H1 (cell line): Measurements from ENCODE around the gene TECPR2. TPM values are rescaled to one million over a fixed set of nuclear protein-coding genes. Genes with fewer than 3 reads are reported as not detected.

ENCODE experiments used
- CTCF ChIA-PET: fragments of 300-600 bp; sonication (Branson Sonifier 250); formaldehyde crosslinking; loops from one replicate; lab custom pipeline; 2021; ENCODE audit not compliant: partially characterized antibody; lab: Charles Lee
- POLR2A ChIA-PET: fragments of 300-600 bp; sonication (Branson Sonifier 250); formaldehyde crosslinking; loops from one replicate; lab custom pipeline; 2021; ENCODE audit warnings: inconsistent platforms; ENCODE audit not compliant: partially characterized antibody; lab: Charles Lee
- DNase-seq, 2 experiments: peaks; one replicate each; pipeline versions ENCODE4 v3.0.0 to v3.0.0-alpha.2; 2010 to 2022; ENCODE audit warnings: low spot score in 2 of 2, low read depth in 1 of 2, mixed read lengths in 1 of 2
- FAIRE-seq: peaks from 2 replicates; lab custom pipeline; 2011; peaks lifted over from hg19 to GRCh38; lab: Jason Lieb, UNC
- H2AFZ ChIP-seq: 2 replicates; pipeline ENCODE4 v1.8.1; 2012; ENCODE audit warnings: low read length, inconsistent platforms
- H2AK5ac ChIP-seq: 2 replicates; pipeline ENCODE4 v1.6.1; 2013; ENCODE audit warnings: low read depth, low read length
- H2BK120ac ChIP-seq: replicated peaks from 2 replicates; pipeline ENCODE3; 2013; ENCODE audit warnings: low read depth, low read length, inconsistent platforms
- H2BK12ac ChIP-seq: 2 replicates; pipeline ENCODE4 v1.6.1; 2013; ENCODE audit warnings: low read depth, low read length
- H2BK15ac ChIP-seq: 2 replicates; pipeline ENCODE4 v1.6.1; 2013; ENCODE audit warnings: low read length
- H2BK20ac ChIP-seq: 2 replicates; pipeline ENCODE4 v1.6.1; 2013; ENCODE audit warnings: low read length
- H2BK5ac ChIP-seq: 2 replicates; pipeline ENCODE4 v1.6.1; 2013; ENCODE audit warnings: low read depth, low read length
- H3K14ac ChIP-seq: 2 replicates; pipeline ENCODE4 v1.6.1; 2013; ENCODE audit warnings: inconsistent platforms; ENCODE audit not compliant: insufficient read length
- H3K18ac ChIP-seq: 2 replicates; pipeline ENCODE4 v1.6.1; 2013; ENCODE audit warnings: low read length; ENCODE audit errors: extremely low read depth
- H3K23ac ChIP-seq: 2 replicates; pipeline ENCODE4 v1.6.1; 2013; ENCODE audit warnings: inconsistent platforms; ENCODE audit not compliant: insufficient read length
- H3K23me2 ChIP-seq: 2 replicates; pipeline ENCODE4 v1.6.1; 2013; ENCODE audit warnings: low read depth, low read length
- H3K27ac ChIP-seq: 2 replicates; pipeline ENCODE4 v1.6.1; 2011; ENCODE audit warnings: low read depth, low read length, inconsistent platforms
- H3K27me3 ChIP-seq, 4 experiments: replicated peaks in 1 of 4; 1 replicate in 1 of 4; 2 replicates in 3 of 4; pipeline versions ENCODE4 v1.6.1 to v1.8.1; 2011 to 2013; ENCODE audit warnings: low read length in 3 of 4, mild to moderate bottlenecking in 3 of 4, inconsistent platforms in 2 of 4, mixed read lengths in 2 of 4, moderate library complexity in 1 of 4; ENCODE audit not compliant: control insufficient read depth in 3 of 4, insufficient read depth in 3 of 4; ENCODE audit errors: extremely low read depth in 1 of 4
- H3K36me3 ChIP-seq, 4 experiments: 2 replicates each; pipeline versions ENCODE4 v1.6.1 to v1.8.1; 2011 to 2013; ENCODE audit warnings: mild to moderate bottlenecking in 4 of 4, low read length in 3 of 4, moderate library complexity in 2 of 4, control low read depth in 1 of 4, inconsistent platforms in 1 of 4; ENCODE audit not compliant: insufficient read depth in 4 of 4, control insufficient read depth in 2 of 4
- H3K4ac ChIP-seq: replicated peaks from 2 replicates; pipeline ENCODE3; 2013; ENCODE audit warnings: low read length, low read depth, mixed read lengths, inconsistent platforms; ENCODE audit not compliant: insufficient read length
- H3K4me1 ChIP-seq, 4 experiments: replicated peaks in 1 of 4; 1 replicate in 1 of 4; 2 replicates in 3 of 4; pipeline versions ENCODE4 v1.6.1 to v1.8.1; 2011 to 2013; ENCODE audit warnings: low read length in 3 of 4, inconsistent platforms in 2 of 4, mixed read lengths in 1 of 4; ENCODE audit not compliant: insufficient read depth in 4 of 4, control insufficient read depth in 3 of 4
- H3K4me2 ChIP-seq, 2 experiments: 2 replicates each; pipeline versions ENCODE4 v1.6.1 to v1.8.1; 2011 to 2013; ENCODE audit warnings: low read depth in 2 of 2, low read length in 2 of 2, control low read depth in 1 of 2, inconsistent platforms in 1 of 2, mild to moderate bottlenecking in 1 of 2; ENCODE audit not compliant: insufficient read depth in 1 of 2
- H3K4me3 ChIP-seq, 4 experiments: fragments of 200-600, 300-600 bp in 1 of 4; sonication (generic), shearing (Covaris generic), sonication (Bioruptor Twin) in 1 of 4; 2 replicates each; pipeline versions ENCODE4 v1.5.1 to v1.8.1; 2011 to 2016; ENCODE audit warnings: low read length in 4 of 4, low read depth in 3 of 4, control low read depth in 2 of 4, inconsistent platforms in 2 of 4, mild to moderate bottlenecking in 2 of 4, mixed read lengths in 1 of 4, moderate library complexity in 1 of 4; ENCODE audit not compliant: insufficient read depth in 2 of 4; ENCODE audit errors: extremely low read depth in 1 of 4
- H3K56ac ChIP-seq: replicated peaks from 2 replicates; pipeline ENCODE3; 2013; ENCODE audit warnings: low read depth, mild to moderate bottlenecking, mixed read lengths, low read length, inconsistent platforms; ENCODE audit not compliant: insufficient read length
- H3K79me1 ChIP-seq: 2 replicates; pipeline ENCODE4 v1.6.1; 2013; ENCODE audit warnings: low read depth, low read length, control low read depth
- H3K79me2 ChIP-seq, 2 experiments: 2 replicates each; pipeline versions ENCODE4 v1.6.1 to v1.8.1; 2012 to 2013; ENCODE audit warnings: low read length in 2 of 2, mild to moderate bottlenecking in 2 of 2, inconsistent platforms in 1 of 2; ENCODE audit not compliant: insufficient read depth in 2 of 2, control insufficient read depth in 1 of 2
- H3K9ac ChIP-seq, 4 experiments: replicated peaks in 1 of 4; 1 replicate in 1 of 4; 2 replicates in 3 of 4; pipeline versions ENCODE4 v1.6.1 to v1.8.1; 2011 to 2013; ENCODE audit warnings: low read depth in 3 of 4, low read length in 3 of 4, control low read depth in 2 of 4, mild to moderate bottlenecking in 2 of 4, moderate library complexity in 2 of 4, inconsistent platforms in 1 of 4; ENCODE audit errors: extremely low read depth in 1 of 4
- H3K9me3 ChIP-seq, 2 experiments: 2 replicates each; pipeline versions ENCODE4 v1.6.1 to v1.8.1; 2012 to 2013; ENCODE audit warnings: mild to moderate bottlenecking in 2 of 2, moderate library complexity in 2 of 2, control low read depth in 1 of 2, inconsistent platforms in 1 of 2, low read depth in 1 of 2, low read length in 1 of 2, mixed read lengths in 1 of 2; ENCODE audit not compliant: insufficient read depth in 2 of 2
- H4K20me1 ChIP-seq, 2 experiments: replicated peaks in 1 of 2; 2 replicates each; pipeline versions ENCODE3 to v1.8.1; 2011 to 2013; ENCODE audit warnings: inconsistent platforms in 2 of 2, low read length in 2 of 2, mild to moderate bottlenecking in 1 of 2; ENCODE audit not compliant: insufficient read depth in 2 of 2, control insufficient read depth in 1 of 2
- H4K5ac ChIP-seq: 2 replicates; pipeline ENCODE4 v1.6.1; 2013; ENCODE audit warnings: low read length, low read depth, mixed read lengths, inconsistent platforms; ENCODE audit not compliant: insufficient read length
- H4K8ac ChIP-seq: 2 replicates; pipeline ENCODE4 v1.8.0; 2013; ENCODE audit warnings: mild to moderate bottlenecking, moderate library complexity, low read length, inconsistent platforms; ENCODE audit not compliant: insufficient read depth; ENCODE audit errors: extremely low read depth
- H4K91ac ChIP-seq: replicated peaks from 2 replicates; pipeline ENCODE3; 2013; ENCODE audit warnings: low read length, mixed read lengths, inconsistent platforms; ENCODE audit not compliant: insufficient read length
- BCL11A ChIP-seq, 2 experiments: IDR thresholded peaks; one replicate each; pipeline ENCODE4 v1.6.1; 2011; ENCODE audit warnings: low read depth in 2 of 2, low read length in 2 of 2, mild to moderate bottlenecking in 2 of 2
- CBX8 ChIP-seq: fragments of 300-800, 300-1000 bp; sonication (generic); IDR thresholded peaks from 2 replicates; pipeline ENCODE4 v1.7.1; 2016; ENCODE audit warnings: low read depth, low read length, borderline replicate concordance
- EP300 ChIP-seq, 2 experiments: IDR thresholded peaks; 1 replicate in 1 of 2; 2 replicates in 1 of 2; pipeline ENCODE4 v1.6.1; 2011 to 2012; ENCODE audit warnings: low read depth in 2 of 2, low read length in 2 of 2, mild to moderate bottlenecking in 2 of 2, borderline replicate concordance in 1 of 2, inconsistent platforms in 1 of 2, moderate library complexity in 1 of 2
- JUN ChIP-seq: IDR thresholded peaks from 2 replicates; pipeline ENCODE4 v1.6.1; 2011; ENCODE audit warnings: low read depth, mild to moderate bottlenecking, improper control_type of control experiment, low read length
- KDM1A ChIP-seq: fragments of 200-600, 300-600 bp; sonication (generic); IDR thresholded peaks from 2 replicates; pipeline ENCODE4 v1.7.1; 2016; ENCODE audit warnings: mild to moderate bottlenecking, low read length, borderline replicate concordance
- NANOG ChIP-seq: IDR thresholded peaks from 2 replicates; pipeline ENCODE4 v1.6.1; 2011; ENCODE audit warnings: low read length, low read depth, mild to moderate bottlenecking, inconsistent platforms; ENCODE audit not compliant: insufficient read depth, poor library complexity, severe bottlenecking
- SIN3A ChIP-seq, 2 experiments: IDR thresholded peaks in 1 of 2; conservative IDR thresholded peaks in 1 of 2; 2 replicates each; pipeline ENCODE4 v1.6.1; 2011 to 2012; ENCODE audit warnings: low read length in 2 of 2, improper control_type of control experiment in 1 of 2, low read depth in 1 of 2, mild to moderate bottlenecking in 1 of 2
- SIX5 ChIP-seq: IDR thresholded peaks from 2 replicates; pipeline ENCODE4 v1.6.1; 2011; ENCODE audit warnings: mild to moderate bottlenecking, low read depth, low read length
- TAF7 ChIP-seq: optimal IDR thresholded peaks from 2 replicates; pipeline ENCODE3; 2011; ENCODE audit warnings: low read depth, mild to moderate bottlenecking, inconsistent platforms, low read length, moderate library complexity, borderline replicate concordance
- WGBS, 2 experiments: shearing (Covaris generic) in 1 of 2; methylation state at CpG; one replicate each; pipeline versions ENCODE4 v1.1.6 to v1.1.7; 2013 to 2015; ENCODE audit warnings: low lambda C conversion rate in 2 of 2, mixed read lengths in 2 of 2, inconsistent platforms in 1 of 2, low coverage in 1 of 2, missing lambda C conversion rate in 1 of 2; ENCODE audit not compliant: insufficient replicate concordance in 2 of 2, insufficient coverage in 1 of 2, insufficient read length in 1 of 2; ENCODE audit errors: extremely low coverage in 1 of 2, missing lambda C conversion rate in 1 of 2; 5-methylcytosine and 5-hydroxymethylcytosine counted together
- polyA plus RNA-seq, 7 experiments: library from polyadenylated mRNA; depleted of rRNA in 3 of 7; stranded (reverse) in 5 of 7; unstranded in 2 of 7; fragments of >200 nt in 5 of 7; fragments of 200-250 nt in 2 of 7; gene quantifications; 1 replicate in 5 of 7; 2 replicates in 1 of 7; 4 replicates in 1 of 7; pipeline versions ENCODE4 v1.2.1 to v1.2.3, GENCODE V29; 2011 to 2013; ENCODE audit warnings: missing spikeins in 2 of 7, mixed read lengths in 2 of 7
- total RNA-seq: library from RNA; stranded (reverse); fragmentation: NEBNext Ultra II Directional; extraction: Animal tissue kit (Norgen Biotek cat#: 25700); gene quantifications from 2 replicates; pipeline ENCODE4 v1.2.1, GENCODE V29; 2021
- TF ChIP-seq, protein P1 (sequence below): IDR thresholded peaks from 2 replicates; pipeline ENCODE4 v1.6.1; 2011; ENCODE audit warnings: low read depth, mild to moderate bottlenecking, low read length; ENCODE audit not compliant: insufficient read depth

TECPR2 gene
- total and polyA plus RNA-seq, 2 of the 8 experiments (the other 6 are each of a cell fraction or from before 2014, with no cell fraction given), result 6.8 to 19.4 TPM

DNA sequence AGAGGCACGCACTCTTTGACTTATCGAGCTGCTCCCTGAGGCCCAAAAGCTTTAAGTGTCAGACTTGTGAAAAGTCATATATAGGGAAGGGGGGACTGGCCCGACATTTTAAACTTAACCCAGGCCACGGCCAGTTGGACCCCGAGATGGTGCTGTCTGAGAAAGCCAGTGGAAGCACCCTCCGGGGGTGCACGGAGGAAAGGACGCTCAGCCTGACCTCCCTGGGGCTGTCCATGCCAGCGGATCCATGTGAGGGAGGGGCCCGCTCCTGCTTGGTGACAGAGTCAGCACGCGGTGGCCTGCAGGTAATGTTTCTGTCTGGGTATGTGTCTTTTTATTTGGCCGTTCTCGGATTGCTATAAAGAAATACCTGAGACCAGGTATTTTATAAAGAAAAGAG is 36.2 kb upstream of the TECPR2 start:
- Histone ChIP-seq H3K18ac (no peak overlapping the region), H3K27me3 (no peaks in the 10 kb centered on the region), H3K4me1 (no peaks in the 10 kb centered on the region), H3K79me2 (no peaks in the 10 kb centered on the region), H2BK5ac (no peak overlapping the region), H3K36me3 (peaks cover 0 to 4% (median 2%) of the 10 kb centered on the region in 4 experiments; a peak in 4 of 8 replicates), H4K91ac (no peak overlapping the region), H2AK5ac (no peak overlapping the region), H2BK12ac (no peak overlapping the region), H3K4ac (no peak overlapping the region), H3K14ac (no peak overlapping the region), H4K8ac (no peak overlapping the region), H2BK20ac (no peak overlapping the region), H2BK15ac (no peak overlapping the region), H3K23ac (no peak overlapping the region), H3K79me1 (no peaks in the 10 kb centered on the region), H3K27ac (no peak overlapping the region), H2AFZ (no peak overlapping the region), H3K56ac (no peak overlapping the region), H4K20me1 (peaks cover 0 to 3% of the 10 kb centered on the region in 2 experiments), H2BK120ac (no peak overlapping the region), H3K23me2 (no peaks in the 10 kb centered on the region), H3K9me3 (no peaks in the 10 kb centered on the region), H3K4me2 (no peak overlapping the region), H3K9ac (no peak overlapping the region), H4K5ac (no peak overlapping the region), H3K4me3 (no peak overlapping the region)
- TF ChIP-seq, protein P1, sequence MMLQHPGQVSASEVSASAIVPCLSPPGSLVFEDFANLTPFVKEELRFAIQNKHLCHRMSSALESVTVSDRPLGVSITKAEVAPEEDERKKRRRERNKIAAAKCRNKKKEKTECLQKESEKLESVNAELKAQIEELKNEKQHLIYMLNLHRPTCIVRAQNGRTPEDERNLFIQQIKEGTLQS, result no peak
- TF ChIP-seq BCL11A (IDR thresholded peaks at IDR 0.05; ENCODE audit: low read depth in 2 of 2, low read length in 2 of 2) (no peak), KDM1A (no peak), SIX5 (no peak), EP300 (IDR thresholded peaks at IDR 0.05; ENCODE audit: borderline replicate concordance in 1 of 2, low read depth in 2 of 2, low read length in 2 of 2) (no peak), CBX8 (no peak), JUN (no peak), NANOG (no peak), SIN3A (conservative IDR thresholded peaks at IDR 0.05 in 1 of 2, IDR thresholded peaks at IDR 0.05 in 1 of 2; ENCODE audit: low read depth in 1 of 2, low read length in 2 of 2) (no peak), TAF7 (no peak)
- no peak for FAIRE-seq
- DNase-seq, result no peak
- 97% methylated on average over 14 of the region's 14 CpGs; no CpG with 5 or more reads in 1 of the 2 experiments for WGBS, 2 experiments
- POLR2A ChIA-PET, result interaction anchor here (0.6 kb wide), 1 partner anchor 64 kb away, joined by 3 read pairs; no protein-coding TSS in a partner anchor
- CTCF ChIA-PET, result no interaction called here
